Measurements from ENCODE around the gene CDH4. TPM values are rescaled to one million over a fixed set of nuclear protein-coding genes. Genes with fewer than 3 reads are reported as not detected.

CDH4 gene
- total RNA-seq, 1 experiment from 2014 or later, result 5.3 TPM

DNA sequence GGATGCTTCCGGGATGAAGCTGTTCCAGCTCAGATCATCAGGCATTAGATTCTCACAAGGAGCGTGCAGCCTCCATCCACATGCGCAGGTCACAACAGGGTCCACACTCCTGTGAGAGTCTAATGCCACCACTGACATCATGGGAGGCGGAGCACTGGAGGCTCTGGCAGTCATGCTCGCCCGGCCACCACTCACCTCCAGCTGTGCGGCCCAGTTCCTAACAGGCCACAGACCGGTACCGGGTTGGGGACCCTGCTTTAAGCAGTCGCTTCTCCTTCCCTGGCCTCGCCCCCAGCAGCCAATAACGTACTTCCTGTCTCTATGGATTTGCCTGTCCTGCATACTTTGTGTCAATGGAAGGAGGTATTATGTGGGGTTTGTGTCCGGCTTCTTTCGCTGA lies 576.8 kb downstream of the CDH4 start:
- no peak overlapping the region for H3K27ac Mint-ChIP-seq
- H3K4me1 Mint-ChIP-seq, result no peaks in the 10 kb centered on the region
- peaks cover 22% of the 10 kb centered on the region for H3K36me3 Mint-ChIP-seq
- DNase-seq (ENCODE audit: low spot score) (no peak), ATAC-seq (no peak)
- CTCF ChIA-PET, result no interaction called here
- H3K4me3 Mint-ChIP-seq, result no peak overlapping the region
- H3K9me3 Mint-ChIP-seq, result peaks cover 43% of the 10 kb centered on the region
- H3K27me3 Mint-ChIP-seq (ENCODE audit: low read depth), result peaks cover 44% of the 10 kb centered on the region
- TF ChIP-seq USF2 (CRISPR knock-in tag; IDR thresholded peaks at IDR 0.05), result no peak
- POLR2A ChIA-PET, result no interaction called here

DNA sequence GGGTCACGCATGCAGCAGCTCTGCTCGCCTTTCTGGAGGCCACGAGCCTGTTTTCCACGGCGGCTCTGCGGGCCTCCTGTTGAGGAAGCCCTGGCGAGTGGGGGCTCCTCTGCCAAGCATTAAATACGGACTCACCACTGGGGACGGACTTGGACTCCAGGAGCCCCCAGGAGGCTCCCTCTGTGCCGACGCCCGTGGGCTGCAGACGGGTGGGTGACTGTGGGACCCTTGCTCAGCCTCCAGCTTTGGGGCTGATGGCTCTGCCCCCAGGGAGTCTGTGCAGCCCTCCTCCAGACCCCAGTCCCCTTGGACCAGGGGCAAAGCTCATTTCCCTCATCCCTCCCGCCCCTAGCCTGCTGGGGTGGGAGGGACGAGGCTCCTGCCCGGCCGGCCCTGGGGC lies 577.5 kb downstream of the CDH4 start:
- Mint-ChIP-seq H3K36me3 (peaks cover 22% of the 10 kb centered on the region), H3K27me3 (ENCODE audit: low read depth) (peaks cover 44% of the 10 kb centered on the region), H3K4me1 (no peaks in the 10 kb centered on the region), H3K9me3 (peaks cover 43% of the 10 kb centered on the region), H3K27ac (no peak overlapping the region), H3K4me3 (no peak overlapping the region)
- no peak for TF ChIP-seq SOX15 (CRISPR knock-in tag; IDR thresholded peaks at IDR 0.05)
- no peak for TF ChIP-seq E2F4 (CRISPR knock-in tag; IDR thresholded peaks at IDR 0.05; ENCODE audit: borderline replicate concordance, low read depth)
- TF ChIP-seq GABPB1 (CRISPR knock-in tag; IDR thresholded peaks at IDR 0.05), result no peak
- no peak for TF ChIP-seq SP1 (CRISPR knock-in tag; conservative IDR thresholded peaks at IDR 0.05)
- TF ChIP-seq, protein P1, sequence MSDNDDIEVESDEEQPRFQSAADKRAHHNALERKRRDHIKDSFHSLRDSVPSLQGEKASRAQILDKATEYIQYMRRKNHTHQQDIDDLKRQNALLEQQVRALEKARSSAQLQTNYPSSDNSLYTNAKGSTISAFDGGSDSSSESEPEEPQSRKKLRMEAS (CRISPR knock-in tag; IDR thresholded peaks at IDR 0.05), result no peak
- TF ChIP-seq IRF2 (CRISPR knock-in tag; IDR thresholded peaks at IDR 0.05; ENCODE audit: borderline replicate concordance, low read depth), result no peak
- TF ChIP-seq HMGXB4 (CRISPR knock-in tag; IDR thresholded peaks at IDR 0.05), result no peak
- CTCF ChIA-PET, result no interaction called here
- POLR2A ChIA-PET, result no interaction called here
- ATAC-seq (no peak), DNase-seq (ENCODE audit: low spot score) (no peak)

GRCh38 chr20:61830241-61830930 lies 578.3 kb downstream of the CDH4 start:
- H3K4me1 Mint-ChIP-seq, result no peaks in the 10 kb centered on the region
- no peak overlapping the region for H3K4me3 Mint-ChIP-seq
- ChIA-PET POLR2A (no interaction called here), CTCF (no interaction called here)
- no peak overlapping the region for H3K27ac Mint-ChIP-seq
- H3K9me3 Mint-ChIP-seq, result peaks cover 41% of the 10 kb centered on the region
- H3K27me3 Mint-ChIP-seq (ENCODE audit: low read depth), result peaks cover 43% of the 10 kb centered on the region
- ATAC-seq (no peak), DNase-seq (ENCODE audit: low spot score) (no peak)
- TF ChIP-seq EMX1 (CRISPR knock-in tag; IDR thresholded peaks at IDR 0.05) (no peak), ERG (CRISPR knock-in tag; IDR thresholded peaks at IDR 0.05) (no peak), ZNF263 (CRISPR knock-in tag; IDR thresholded peaks at IDR 0.05; ENCODE audit: low read depth) (no peak), ZNF232 (CRISPR knock-in tag; IDR thresholded peaks at IDR 0.05) (no peak), FOXP1 (CRISPR knock-in tag; IDR thresholded peaks at IDR 0.05; ENCODE audit: borderline replicate concordance) (no peak), ZNF396 (CRISPR knock-in tag; IDR thresholded peaks at IDR 0.05; ENCODE audit: borderline replicate concordance) (no peak)
- TF ChIP-seq, protein P2, sequence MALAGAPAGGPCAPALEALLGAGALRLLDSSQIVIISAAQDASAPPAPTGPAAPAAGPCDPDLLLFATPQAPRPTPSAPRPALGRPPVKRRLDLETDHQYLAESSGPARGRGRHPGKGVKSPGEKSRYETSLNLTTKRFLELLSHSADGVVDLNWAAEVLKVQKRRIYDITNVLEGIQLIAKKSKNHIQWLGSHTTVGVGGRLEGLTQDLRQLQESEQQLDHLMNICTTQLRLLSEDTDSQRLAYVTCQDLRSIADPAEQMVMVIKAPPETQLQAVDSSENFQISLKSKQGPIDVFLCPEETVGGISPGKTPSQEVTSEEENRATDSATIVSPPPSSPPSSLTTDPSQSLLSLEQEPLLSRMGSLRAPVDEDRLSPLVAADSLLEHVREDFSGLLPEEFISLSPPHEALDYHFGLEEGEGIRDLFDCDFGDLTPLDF (CRISPR knock-in tag; IDR thresholded peaks at IDR 0.05), result no peak
- H3K36me3 Mint-ChIP-seq, result peaks cover 22% of the 10 kb centered on the region
